Mucosa of descending colon (tissue), 3 donors: ENCODE results near the gene RTN4IP1. TPM values are rescaled to one million over a fixed set of nuclear protein-coding genes. Genes with fewer than 3 reads are reported as not detected.

Source experiments
- ATAC-seq: fragments of 200-7000 bp; cut with Tn5 transposase; one replicate; pipeline ENCODE4 v1.9.1; 2020; ENCODE audit warnings: mild to moderate bottlenecking, moderate library complexity
- DNase-seq, 3 donors: peaks; one replicate each; pipeline ENCODE4 v3.0.0-alpha.2; 2020
- H3K36me3 ChIP-seq: fragments of 200-600 bp; one replicate; pipeline ENCODE4 v1.8.0; 2021; ENCODE audit warnings: low read depth, mild to moderate bottlenecking
- H3K4me1 ChIP-seq: fragments of 200-600 bp; one replicate; pipeline ENCODE4 v1.8.0; 2021; ENCODE audit warnings: low read depth, mild to moderate bottlenecking
- H3K4me3 ChIP-seq: fragments of 200-600 bp; one replicate; pipeline ENCODE4 v1.8.0; 2021; ENCODE audit warnings: mild to moderate bottlenecking
- H3K9me3 ChIP-seq: fragments of 200-600 bp; one replicate; pipeline ENCODE4 v1.8.0; 2021; ENCODE audit warnings: mild to moderate bottlenecking
- CTCF ChIP-seq: fragments of 200-600 bp; IDR thresholded peaks from one replicate; pipeline ENCODE4 v1.8.0; 2022; ENCODE audit warnings: antibody characterized with exemption, mild to moderate bottlenecking
- intact Hi-C, 2 donors: fragments of 100-400 bp; cut with DNase I in 1 of 2; cut with micrococcal nuclease in 1 of 2; formaldehyde crosslinking; loops; one replicate each; pipeline versions ENCODE4 v1.11.0 to v1.11.1; 2022; cut with DNase I, micrococcal nuclease
- total RNA-seq, 3 donors: library from RNA; stranded (reverse); fragmentation: NEBNext Ultra II Directional in 2 of 3; extraction: Animal tissue kit (Norgen Biotek cat#: 25700) in 2 of 3; gene quantifications; one replicate each; pipeline versions ENCODE4 v1.2.1 to v1.2.4, GENCODE V29; 2021 to 2023
- donor health status: DM: no; HTN: no; CAD: no; lungs with moderate emphysema.
- donor health status: DM: no; HTN: no; CAD: no.
- donor health status: DM: no; HTN: yes; CAD: no.

The RTN4IP1 gene
- total RNA-seq, 3 donors from 2014 or later = 8.3 to 12.8 (median 9.8) TPM

- TF ChIP-seq CTCF = no peak
- no peaks in the 10 kb centered on the region for H3K4me1 ChIP-seq
- no peak overlapping the region for H3K4me3 ChIP-seq
- no peaks in the 10 kb centered on the region for H3K9me3 ChIP-seq
- ATAC-seq = no peak
- no peak for DNase-seq
- intact Hi-C loops = no loop called here
- no peaks in the 10 kb centered on the region for H3K36me3 ChIP-seq
Observed at GRCh38 chr6:106574741-106575458, 54.4 kb downstream of the RTN4IP1 start.

- DNase-seq (no peak), ATAC-seq (no peak)
- Histone ChIP-seq H3K4me3 (no peak overlapping the region), H3K4me1 (no peaks in the 10 kb centered on the region), H3K36me3 (peaks cover 4% of the 10 kb centered on the region), H3K9me3 (no peaks in the 10 kb centered on the region)
- intact Hi-C loops = no loop called here
- TF ChIP-seq CTCF = no peak
Observed at GRCh38 chr6:106572875-106573585, 56.3 kb downstream of the RTN4IP1 start.

- Histone ChIP-seq H3K36me3 (peaks cover 4% of the 10 kb centered on the region), H3K9me3 (no peaks in the 10 kb centered on the region), H3K4me1 (no peaks in the 10 kb centered on the region), H3K4me3 (no peak overlapping the region)
- no peak for TF ChIP-seq CTCF
- DNase-seq = no peak
- intact Hi-C loops = no loop called here
- no peak for ATAC-seq
Observed at GRCh38 chr6:106572436-106572835, 56.9 kb downstream of the RTN4IP1 start.

GRCh38 chr6:106569428-106569827 is 59.9 kb downstream of the RTN4IP1 start:
- intact Hi-C loops = loop anchor here (5.0 to 10.0 kb wide), 2 partner anchors 122 to 235 kb away; no protein-coding TSS in a partner anchor

GRCh38 chr6:106568530-106568929 is 60.8 kb downstream of the RTN4IP1 start:
- no peaks in the 10 kb centered on the region for H3K9me3 ChIP-seq
- H3K36me3 ChIP-seq = peaks cover 4% of the 10 kb centered on the region
- H3K4me3 ChIP-seq = no peak overlapping the region
- H3K4me1 ChIP-seq = no peaks in the 10 kb centered on the region
- intact Hi-C loops = loop anchor here (5.0 to 10.0 kb wide), 2 partner anchors 121 to 234 kb away; no protein-coding TSS in a partner anchor
- ATAC-seq = no peak
- no peak for TF ChIP-seq CTCF
- no peak for DNase-seq

More at GRCh38 chr6:106569428-106569827, 59.9 kb downstream of the RTN4IP1 start:
- ATAC-seq = no peak
- Histone ChIP-seq H3K4me1 (no peaks in the 10 kb centered on the region), H3K4me3 (no peak overlapping the region), H3K9me3 (no peaks in the 10 kb centered on the region), H3K36me3 (peaks cover 4% of the 10 kb centered on the region)
- no peak for DNase-seq
- no peak for TF ChIP-seq CTCF
